Measurements from ENCODE around the gene TP63.

The TP63 gene

GRCh38 chr3:189868061-189868460 is 236.9 kb downstream of the TP63 start:
- Histone ChIP-seq H3K4me3 (ENCODE audit: low read depth in 1 of 2, low read length in 2 of 2) (no peak overlapping the region), H3K9ac (ENCODE audit: low read depth in 1 of 2, low read length in 2 of 2) (no peak overlapping the region), H3K36me3 (ENCODE audit: control insufficient read depth in 1 of 2, insufficient read depth in 2 of 2, low read length in 2 of 2) (no peaks in the 10 kb centered on the region), H3K9me3 (ENCODE audit: control insufficient read depth in 1 of 2, low read length in 2 of 2) (no peaks in the 10 kb centered on the region), H3K4me1 (ENCODE audit: control insufficient read depth in 1 of 2, insufficient read depth in 2 of 2, low read length in 2 of 2) (no peaks in the 10 kb centered on the region), H3K27ac (ENCODE audit: low read depth, low read length) (no peak overlapping the region), H3K27me3 (ENCODE audit: control insufficient read depth in 1 of 2, insufficient read depth in 2 of 2, low read length in 2 of 2) (no peaks in the 10 kb centered on the region)

- no peaks in the 10 kb centered on the region for H3K36me3 ChIP-seq (ENCODE audit: control insufficient read depth in 1 of 2, insufficient read depth in 2 of 2, low read length in 2 of 2)
- H3K4me1 ChIP-seq (ENCODE audit: control insufficient read depth in 1 of 2, insufficient read depth in 2 of 2, low read length in 2 of 2): no peaks in the 10 kb centered on the region
- no peaks in the 10 kb centered on the region for H3K9me3 ChIP-seq (ENCODE audit: control insufficient read depth in 1 of 2, low read length in 2 of 2)
- H3K27ac ChIP-seq (ENCODE audit: low read depth, low read length): no peak overlapping the region
- H3K27me3 ChIP-seq (ENCODE audit: control insufficient read depth in 1 of 2, insufficient read depth in 2 of 2, low read length in 2 of 2): no peaks in the 10 kb centered on the region
- no peak overlapping the region for H3K4me3 ChIP-seq (ENCODE audit: low read depth in 1 of 2, low read length in 2 of 2)
- H3K9ac ChIP-seq (ENCODE audit: low read depth in 1 of 2, low read length in 2 of 2): no peak overlapping the region
Measured at GRCh38 chr3:189869165-189869564, 238.0 kb downstream of the TP63 start.

- H3K27me3 ChIP-seq (ENCODE audit: control insufficient read depth in 1 of 2, insufficient read depth in 2 of 2, low read length in 2 of 2): no peaks in the 10 kb centered on the region
- no peak overlapping the region for H3K27ac ChIP-seq (ENCODE audit: low read depth, low read length)
- H3K36me3 ChIP-seq (ENCODE audit: control insufficient read depth in 1 of 2, insufficient read depth in 2 of 2, low read length in 2 of 2): no peaks in the 10 kb centered on the region
- no peak overlapping the region for H3K9ac ChIP-seq (ENCODE audit: low read depth in 1 of 2, low read length in 2 of 2)
- no peak overlapping the region for H3K4me3 ChIP-seq (ENCODE audit: low read depth in 1 of 2, low read length in 2 of 2)
- no peaks in the 10 kb centered on the region for H3K4me1 ChIP-seq (ENCODE audit: control insufficient read depth in 1 of 2, insufficient read depth in 2 of 2, low read length in 2 of 2)
- no peaks in the 10 kb centered on the region for H3K9me3 ChIP-seq (ENCODE audit: control insufficient read depth in 1 of 2, low read length in 2 of 2)
Measured at GRCh38 chr3:189871418-189871817, 240.2 kb downstream of the TP63 start.

- H3K4me1 ChIP-seq (ENCODE audit: control insufficient read depth in 1 of 2, insufficient read depth in 2 of 2, low read length in 2 of 2): no peaks in the 10 kb centered on the region
- H3K9ac ChIP-seq (ENCODE audit: low read depth in 1 of 2, low read length in 2 of 2): no peak overlapping the region
- H3K4me3 ChIP-seq (ENCODE audit: low read depth in 1 of 2, low read length in 2 of 2): no peak overlapping the region
- no peaks in the 10 kb centered on the region for H3K27me3 ChIP-seq (ENCODE audit: control insufficient read depth in 1 of 2, insufficient read depth in 2 of 2, low read length in 2 of 2)
- no peaks in the 10 kb centered on the region for H3K9me3 ChIP-seq (ENCODE audit: control insufficient read depth in 1 of 2, low read length in 2 of 2)
- H3K27ac ChIP-seq (ENCODE audit: low read depth, low read length): no peak overlapping the region
- no peaks in the 10 kb centered on the region for H3K36me3 ChIP-seq (ENCODE audit: control insufficient read depth in 1 of 2, insufficient read depth in 2 of 2, low read length in 2 of 2)
Measured at GRCh38 chr3:189883113-189883753, 252.0 kb downstream of the TP63 start.

GRCh38 chr3:189890496-189890895 is 259.3 kb downstream of the TP63 start:
- Histone ChIP-seq H3K4me1 (ENCODE audit: control insufficient read depth in 1 of 2, insufficient read depth in 2 of 2, low read length in 2 of 2) (no peaks in the 10 kb centered on the region), H3K9me3 (ENCODE audit: control insufficient read depth in 1 of 2, low read length in 2 of 2) (no peaks in the 10 kb centered on the region), H3K4me3 (ENCODE audit: low read depth in 1 of 2, low read length in 2 of 2) (no peak overlapping the region), H3K36me3 (ENCODE audit: control insufficient read depth in 1 of 2, insufficient read depth in 2 of 2, low read length in 2 of 2) (no peaks in the 10 kb centered on the region), H3K27ac (ENCODE audit: low read depth, low read length) (no peak overlapping the region), H3K9ac (ENCODE audit: low read depth in 1 of 2, low read length in 2 of 2) (no peak overlapping the region), H3K27me3 (ENCODE audit: control insufficient read depth in 1 of 2, insufficient read depth in 2 of 2, low read length in 2 of 2) (no peaks in the 10 kb centered on the region)

- no peaks in the 10 kb centered on the region for H3K4me1 ChIP-seq (ENCODE audit: control insufficient read depth in 1 of 2, insufficient read depth in 2 of 2, low read length in 2 of 2)
- no peaks in the 10 kb centered on the region for H3K36me3 ChIP-seq (ENCODE audit: control insufficient read depth in 1 of 2, insufficient read depth in 2 of 2, low read length in 2 of 2)
- no peak overlapping the region for H3K27ac ChIP-seq (ENCODE audit: low read depth, low read length)
- H3K9ac ChIP-seq (ENCODE audit: low read depth in 1 of 2, low read length in 2 of 2): no peak overlapping the region
- H3K9me3 ChIP-seq (ENCODE audit: control insufficient read depth in 1 of 2, low read length in 2 of 2): no peaks in the 10 kb centered on the region
- H3K4me3 ChIP-seq (ENCODE audit: low read depth in 1 of 2, low read length in 2 of 2): no peak overlapping the region
- H3K27me3 ChIP-seq (ENCODE audit: control insufficient read depth in 1 of 2, insufficient read depth in 2 of 2, low read length in 2 of 2): no peaks in the 10 kb centered on the region
Measured at GRCh38 chr3:189896533-189896932, 265.3 kb downstream of the TP63 start.

- H3K27me3 ChIP-seq (ENCODE audit: control insufficient read depth in 1 of 2, insufficient read depth in 2 of 2, low read length in 2 of 2): no peaks in the 10 kb centered on the region
- H3K36me3 ChIP-seq (ENCODE audit: control insufficient read depth in 1 of 2, insufficient read depth in 2 of 2, low read length in 2 of 2): no peaks in the 10 kb centered on the region
- H3K27ac ChIP-seq (ENCODE audit: low read depth, low read length): no peak overlapping the region
Measured at GRCh38 chr3:189897406-189897805, 266.2 kb downstream of the TP63 start.

GRCh38 chr3:189898559-189899153 is 267.5 kb downstream of the TP63 start:
- H3K36me3 ChIP-seq (ENCODE audit: control insufficient read depth in 1 of 2, insufficient read depth in 2 of 2, low read length in 2 of 2): no peaks in the 10 kb centered on the region
- no peak overlapping the region for H3K9ac ChIP-seq (ENCODE audit: low read depth in 1 of 2, low read length in 2 of 2)
- no peak overlapping the region for H3K4me3 ChIP-seq (ENCODE audit: low read depth in 1 of 2, low read length in 2 of 2)

More at GRCh38 chr3:189897406-189897805, 266.2 kb downstream of the TP63 start:
- Histone ChIP-seq H3K4me1 (ENCODE audit: control insufficient read depth in 1 of 2, insufficient read depth in 2 of 2, low read length in 2 of 2) (no peaks in the 10 kb centered on the region), H3K4me3 (ENCODE audit: low read depth in 1 of 2, low read length in 2 of 2) (no peak overlapping the region), H3K9me3 (ENCODE audit: control insufficient read depth in 1 of 2, low read length in 2 of 2) (no peaks in the 10 kb centered on the region), H3K9ac (ENCODE audit: low read depth in 1 of 2, low read length in 2 of 2) (no peak overlapping the region)

GRCh38 chr3:189899186-189899585 is 268.0 kb downstream of the TP63 start:
- Histone ChIP-seq H3K4me3 (ENCODE audit: low read depth in 1 of 2, low read length in 2 of 2) (no peak overlapping the region), H3K36me3 (ENCODE audit: control insufficient read depth in 1 of 2, insufficient read depth in 2 of 2, low read length in 2 of 2) (no peaks in the 10 kb centered on the region), H3K9ac (ENCODE audit: low read depth in 1 of 2, low read length in 2 of 2) (no peak overlapping the region), H3K27me3 (ENCODE audit: control insufficient read depth in 1 of 2, insufficient read depth in 2 of 2, low read length in 2 of 2) (no peaks in the 10 kb centered on the region), H3K27ac (ENCODE audit: low read depth, low read length) (no peak overlapping the region), H3K9me3 (ENCODE audit: control insufficient read depth in 1 of 2, low read length in 2 of 2) (no peaks in the 10 kb centered on the region), H3K4me1 (ENCODE audit: control insufficient read depth in 1 of 2, insufficient read depth in 2 of 2, low read length in 2 of 2) (peaks cover 0 to 2% of the 10 kb centered on the region in 2 donors)

More at GRCh38 chr3:189898559-189899153, 267.5 kb downstream of the TP63 start:
- no peaks in the 10 kb centered on the region for H3K27me3 ChIP-seq (ENCODE audit: control insufficient read depth in 1 of 2, insufficient read depth in 2 of 2, low read length in 2 of 2)
- no peaks in the 10 kb centered on the region for H3K9me3 ChIP-seq (ENCODE audit: control insufficient read depth in 1 of 2, low read length in 2 of 2)
- H3K27ac ChIP-seq (ENCODE audit: low read depth, low read length): no peak overlapping the region
- H3K4me1 ChIP-seq (ENCODE audit: control insufficient read depth in 1 of 2, insufficient read depth in 2 of 2, low read length in 2 of 2): no peaks in the 10 kb centered on the region

- H3K4me1 ChIP-seq (ENCODE audit: control insufficient read depth in 1 of 2, insufficient read depth in 2 of 2, low read length in 2 of 2): peaks cover 0 to 3% of the 10 kb centered on the region in 2 donors
- H3K9me3 ChIP-seq (ENCODE audit: control insufficient read depth in 1 of 2, low read length in 2 of 2): no peaks in the 10 kb centered on the region
- H3K9ac ChIP-seq (ENCODE audit: low read depth in 1 of 2, low read length in 2 of 2): no peak overlapping the region
- no peak overlapping the region for H3K27ac ChIP-seq (ENCODE audit: low read depth, low read length)
- no peaks in the 10 kb centered on the region for H3K27me3 ChIP-seq (ENCODE audit: control insufficient read depth in 1 of 2, insufficient read depth in 2 of 2, low read length in 2 of 2)
- H3K4me3 ChIP-seq (ENCODE audit: low read depth in 1 of 2, low read length in 2 of 2): no peak overlapping the region
- H3K36me3 ChIP-seq (ENCODE audit: control insufficient read depth in 1 of 2, insufficient read depth in 2 of 2, low read length in 2 of 2): no peaks in the 10 kb centered on the region
Measured at GRCh38 chr3:189900578-189900977, 269.4 kb downstream of the TP63 start.

Measured in duodenal mucosa (tissue), 2 donors.